Stimulated activated naive CD8-positive, alpha-beta T cell treated with anti-CD3 and anti-CD28 coated beads, Interleukin-15, Interleukin-2, amounts not matched to agents 100 U/mL and 50 U/mL, for 24 hours (primary cell): Measurements from ENCODE around the gene SOX6.

Source experiments
- ATAC-seq: fragments of 150-1000 bp; cut with Tn5 transposase; one replicate; pipeline ENCODE4 v1.10.0; 2021
- DNase-seq: peaks from one replicate; pipeline ENCODE4 v3.0.0; 2021

The SOX6 gene

GRCh38 chr11:16364254-16364653, 7.9 kb upstream of the SOX6 start:
- DNase-seq (no peak), ATAC-seq (no peak)

GRCh38 chr11:16363706-16364105, 7.4 kb upstream of the SOX6 start:
- ATAC-seq (no peak), DNase-seq (no peak)

GRCh38 chr11:16361108-16361865, 4.9 kb upstream of the SOX6 start:
- no peak for ATAC-seq
- no peak for DNase-seq

- DNase-seq (no peak), ATAC-seq (no peak)
Observed at GRCh38 chr11:16359369-16359768, 3.0 kb upstream of the SOX6 start.

GRCh38 chr11:16358726-16359125, 2.4 kb upstream of the SOX6 start:
- DNase-seq (no peak), ATAC-seq (no peak)

- no peak for ATAC-seq
- no peak for DNase-seq
Observed at GRCh38 chr11:16357775-16358174, 1.4 kb upstream of the SOX6 start.

GRCh38 chr11:16356761-16357393, 531 bp upstream of the SOX6 start:
- DNase-seq (no peak), ATAC-seq (no peak)

- no peak for ATAC-seq
- DNase-seq, result no peak
Observed at GRCh38 chr11:16352707-16353106, 3.6 kb downstream of the SOX6 start.

GRCh38 chr11:16350125-16350524, 6.2 kb downstream of the SOX6 start:
- no peak for ATAC-seq
- no peak for DNase-seq

- no peak for ATAC-seq
- no peak for DNase-seq
Observed at GRCh38 chr11:16347928-16348685, 8.2 kb downstream of the SOX6 start.

GRCh38 chr11:16346975-16347374, 9.4 kb downstream of the SOX6 start:
- no peak for DNase-seq
- ATAC-seq, result no peak

- ATAC-seq (no peak), DNase-seq (no peak)
Observed at GRCh38 chr11:16341853-16342252, 14.5 kb downstream of the SOX6 start.

- DNase-seq (no peak), ATAC-seq (no peak)
Observed at GRCh38 chr11:16338393-16338792, 18.0 kb downstream of the SOX6 start.

GRCh38 chr11:16337421-16338213, 18.7 kb downstream of the SOX6 start:
- ATAC-seq, result no peak
- DNase-seq, result no peak

- ATAC-seq (no peak), DNase-seq (no peak)
Observed at GRCh38 chr11:16336721-16337120, 19.6 kb downstream of the SOX6 start.

- DNase-seq (no peak), ATAC-seq (no peak)
Observed at GRCh38 chr11:16336204-16336603, 20.1 kb downstream of the SOX6 start.

GRCh38 chr11:16335236-16335962, 20.9 kb downstream of the SOX6 start:
- ATAC-seq (no peak), DNase-seq (no peak)

GRCh38 chr11:16326679-16327297, 29.6 kb downstream of the SOX6 start:
- ATAC-seq (no peak), DNase-seq (no peak)

GRCh38 chr11:16322190-16322589, 34.2 kb downstream of the SOX6 start:
- ATAC-seq (no peak), DNase-seq (no peak)

GRCh38 chr11:16321148-16321547, 35.2 kb downstream of the SOX6 start:
- DNase-seq (no peak), ATAC-seq (no peak)

- DNase-seq (no peak), ATAC-seq (no peak)
Observed at GRCh38 chr11:16318320-16318719, 38.0 kb downstream of the SOX6 start.
